ENCODE data around the gene GRID2.

The GRID2 gene

DNA sequence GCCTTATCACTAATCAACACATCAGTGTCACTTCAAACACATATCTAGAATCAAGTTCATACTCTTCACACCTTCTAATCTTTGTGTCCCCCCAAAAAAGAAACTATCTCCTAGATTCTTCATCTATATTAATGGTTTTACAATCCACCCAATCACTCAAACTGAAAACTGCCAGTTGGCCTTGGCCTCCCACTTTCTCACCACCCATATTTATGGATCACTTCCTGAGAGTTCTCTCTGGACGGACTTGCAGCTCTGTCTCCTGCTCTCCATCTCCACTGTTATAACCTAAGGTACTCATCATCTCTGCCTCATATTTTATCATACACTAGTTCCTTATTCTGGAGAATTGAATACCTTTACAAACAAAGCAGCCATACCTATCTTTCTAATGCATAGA, 1418.7 kb downstream of the GRID2 start:
- no peak for DNase-seq

DNA sequence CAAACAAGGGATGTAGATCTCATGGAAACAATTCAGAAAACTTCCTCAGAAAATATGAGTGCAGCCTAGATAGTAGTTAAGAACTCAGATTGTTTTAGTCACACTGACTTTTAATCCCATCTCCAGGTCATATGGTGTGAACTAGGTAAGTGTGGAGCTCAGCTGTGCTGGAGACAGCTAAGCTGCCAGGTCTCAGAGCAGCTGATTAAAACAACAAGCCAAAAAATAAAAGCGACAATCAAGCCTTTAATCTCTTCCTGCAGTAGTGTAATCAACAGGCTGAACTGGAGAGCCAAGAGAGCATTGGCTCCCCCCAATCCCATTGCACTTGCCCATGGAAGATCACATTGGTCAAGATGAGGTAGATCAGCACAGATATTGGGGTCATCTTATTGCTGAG, 1426.5 kb downstream of the GRID2 start:
- DNase-seq: no peak

DNA sequence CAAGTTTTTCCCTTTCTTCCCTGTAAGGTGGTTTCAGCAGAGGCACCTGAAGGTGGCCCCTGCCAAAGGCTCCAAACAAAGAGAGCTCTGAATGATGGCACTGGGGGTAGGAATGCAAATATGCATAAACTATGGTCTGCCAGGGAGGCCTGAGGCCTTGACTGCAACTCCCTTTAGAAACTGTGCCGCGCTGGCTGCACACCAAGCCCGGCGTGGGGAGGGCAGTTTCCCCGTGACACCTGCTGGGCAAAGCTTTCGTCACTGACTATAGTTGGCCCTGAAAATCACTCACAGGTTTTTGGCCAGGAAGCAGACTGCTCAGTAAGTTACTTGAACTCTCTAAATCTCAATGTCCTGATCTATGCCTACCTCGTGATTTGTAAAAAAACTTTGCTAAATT, 1427.0 kb downstream of the GRID2 start:
- no peak for DNase-seq

- no peak for DNase-seq
Observed at GRCh38 chr4:93731456-93731855, 1427.7 kb downstream of the GRID2 start.

DNA sequence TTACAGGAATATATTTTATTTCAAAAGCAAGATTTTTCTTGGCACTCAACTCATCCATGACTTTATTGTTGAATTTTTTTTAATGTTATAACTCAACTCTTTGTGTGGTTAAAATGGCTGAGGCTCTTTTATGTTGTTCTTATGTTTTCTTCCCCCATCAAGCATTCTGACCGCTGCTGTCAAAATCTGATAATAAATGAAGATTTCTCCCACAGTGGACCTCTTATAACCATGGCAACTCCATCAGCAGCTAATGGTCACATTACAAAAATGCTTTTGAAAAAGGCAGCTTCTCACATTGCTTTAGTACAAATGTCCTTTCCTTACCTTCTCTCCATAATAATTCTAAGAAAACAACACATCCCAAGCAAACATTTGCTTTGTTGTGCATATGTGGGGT, 1428.7 kb downstream of the GRID2 start:
- no peak for DNase-seq

DNA sequence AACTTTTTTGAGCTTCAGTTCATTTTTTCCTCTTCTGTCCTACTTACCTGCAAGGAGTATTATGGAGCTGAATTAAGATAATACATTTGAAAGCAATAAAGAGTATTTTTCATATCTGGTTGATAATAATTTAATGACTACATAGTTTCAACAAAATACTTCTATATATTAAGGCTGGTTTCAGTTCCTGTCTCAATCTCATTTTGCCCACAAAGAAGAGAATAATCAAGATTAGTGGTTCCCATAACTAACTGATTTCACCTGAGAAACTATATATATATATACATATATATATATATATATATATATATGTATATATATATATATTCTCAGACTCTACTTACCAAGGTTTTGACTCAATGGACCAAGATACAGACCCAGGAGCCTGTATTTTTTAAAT, 1437.1 kb downstream of the GRID2 start:
- no peak for DNase-seq

GRCh38 chr4:93743022-93743421, 1439.3 kb downstream of the GRID2 start:
- no peak for DNase-seq

- no peak for DNase-seq
Observed at GRCh38 chr4:93743635-93744034, 1439.9 kb downstream of the GRID2 start.

DNA sequence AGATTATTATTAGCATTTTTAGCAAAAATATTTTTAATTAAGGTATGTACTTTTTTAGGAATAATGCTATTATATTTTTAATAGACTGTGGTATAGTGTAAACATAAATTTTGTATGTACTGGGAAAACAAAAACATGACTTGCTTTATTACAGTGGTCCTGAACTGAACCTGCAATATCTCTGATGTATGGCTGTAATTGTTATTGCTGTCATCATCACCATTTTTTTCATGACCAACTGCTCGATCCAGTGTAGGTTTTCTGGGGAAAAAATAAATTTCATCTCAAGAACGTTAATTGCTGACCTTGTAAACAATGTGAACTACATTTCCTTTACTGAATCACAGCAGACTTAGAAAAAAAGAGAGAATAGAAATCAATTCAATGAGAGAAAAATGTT, 1441.2 kb downstream of the GRID2 start:
- no peak for DNase-seq

DNA sequence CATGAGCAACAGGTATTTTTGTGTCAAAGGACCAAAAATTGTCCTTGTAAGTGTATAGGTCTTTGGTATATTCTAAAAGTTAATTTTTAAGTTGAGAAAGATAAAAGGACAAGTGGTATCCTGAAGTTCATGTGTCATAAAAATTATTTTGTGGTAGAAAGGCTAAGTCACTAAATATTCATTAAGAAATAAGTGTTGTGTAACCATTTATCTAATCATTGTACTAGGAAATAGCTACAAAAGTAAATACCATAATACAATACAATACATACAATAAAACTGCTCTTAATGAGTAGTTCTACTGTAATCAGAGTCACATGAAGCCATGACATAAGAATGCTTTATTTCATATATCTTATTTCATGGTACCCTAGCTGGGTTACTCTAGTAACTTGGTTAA, 1442.3 kb downstream of the GRID2 start:
- no peak for DNase-seq

DNA sequence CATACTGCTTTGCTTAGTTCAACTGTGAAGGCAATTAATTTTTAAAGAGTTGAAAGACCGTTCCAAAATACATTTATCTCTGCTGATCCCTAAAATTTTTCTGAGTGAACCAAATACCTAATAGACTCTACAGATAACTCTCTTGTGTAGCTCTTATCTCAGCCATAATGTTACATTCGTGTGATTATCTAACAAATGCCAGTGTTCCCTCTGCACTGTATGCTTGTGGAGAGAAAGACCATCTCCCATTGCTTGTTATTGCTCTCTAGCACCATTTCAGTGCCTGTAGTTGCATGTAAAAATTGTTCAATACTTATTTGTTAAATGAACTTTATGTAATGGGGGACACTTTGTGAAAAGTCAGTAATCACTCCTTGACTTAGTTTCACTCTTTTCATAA, 1443.5 kb downstream of the GRID2 start:
- DNase-seq: no peak

DNA sequence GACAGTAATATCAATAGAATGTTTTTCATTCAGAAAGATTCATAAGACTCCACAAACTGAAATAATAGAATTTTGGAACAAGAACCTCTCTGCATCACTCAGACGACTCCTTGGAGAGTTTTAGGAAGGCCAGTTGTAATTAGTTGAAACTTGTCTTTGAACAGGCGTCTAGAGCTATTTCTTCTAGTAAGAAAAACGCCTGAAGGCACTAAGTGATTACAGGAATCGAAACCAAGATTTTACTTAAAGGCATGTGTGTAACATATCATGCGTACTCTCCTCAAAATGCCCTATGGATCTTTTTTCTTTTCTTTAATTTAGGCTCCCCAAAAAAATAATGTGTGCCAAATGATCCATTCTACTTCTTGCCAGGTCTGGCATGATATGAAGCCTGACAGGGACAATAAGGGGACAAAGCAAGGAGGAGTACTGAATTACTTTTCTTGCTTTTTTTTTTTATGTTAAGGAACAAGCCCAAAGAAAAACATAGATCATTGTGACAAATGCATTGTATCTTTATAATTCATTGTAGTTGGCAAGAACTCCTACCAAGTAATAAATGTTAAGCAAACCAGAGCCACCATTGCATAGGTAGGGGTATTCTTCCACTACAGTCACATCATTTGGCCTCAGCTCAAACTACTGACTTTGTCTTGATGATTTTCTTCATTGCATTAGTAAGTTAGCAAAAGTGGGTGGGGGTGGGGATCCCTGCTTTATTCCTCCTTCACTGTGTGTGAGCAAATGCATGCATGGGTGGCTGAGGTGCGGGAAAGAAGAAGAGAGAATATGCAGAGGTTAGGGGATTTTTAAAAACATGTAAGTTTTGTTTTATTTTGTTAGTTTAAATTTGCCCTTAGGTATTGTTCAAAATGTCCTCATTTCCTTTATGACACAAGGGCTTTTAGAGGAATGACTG, 1444.9 kb downstream of the GRID2 start:
- DNase-seq: no peak

- DNase-seq: no peak
Observed at GRCh38 chr4:93749292-93749761, 1445.6 kb downstream of the GRID2 start.

GRCh38 chr4:93751411-93751810, 1447.6 kb downstream of the GRID2 start:
- no peak for DNase-seq

- DNase-seq: no peak
Observed at GRCh38 chr4:93756101-93756500, 1452.3 kb downstream of the GRID2 start.

GRCh38 chr4:93759506-93759905, 1455.7 kb downstream of the GRID2 start:
- no peak for DNase-seq

GRCh38 chr4:93760284-93760683, 1456.5 kb downstream of the GRID2 start:
- no peak for DNase-seq

DNA sequence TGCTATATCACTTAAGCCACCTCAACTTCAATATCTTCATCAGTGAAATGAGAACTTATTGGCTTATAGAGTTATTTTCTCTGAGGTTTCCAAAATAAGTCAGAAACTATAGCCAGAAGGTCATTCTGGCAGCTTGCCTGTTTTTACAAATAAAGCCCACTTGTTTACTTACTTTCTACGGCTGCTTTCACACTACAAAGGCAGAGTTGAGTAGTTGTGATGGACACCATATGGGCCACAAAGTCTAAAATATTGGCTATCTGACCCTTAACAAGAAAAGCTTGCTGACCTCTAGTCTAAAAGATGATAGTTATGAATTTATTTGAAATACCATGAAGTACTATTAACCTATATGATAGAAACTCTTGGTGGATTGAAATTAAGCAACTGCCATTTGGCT, 1457.5 kb downstream of the GRID2 start:
- DNase-seq: no peak

GRCh38 chr4:93764639-93765246, 1461.0 kb downstream of the GRID2 start:
- no peak for DNase-seq

DNA sequence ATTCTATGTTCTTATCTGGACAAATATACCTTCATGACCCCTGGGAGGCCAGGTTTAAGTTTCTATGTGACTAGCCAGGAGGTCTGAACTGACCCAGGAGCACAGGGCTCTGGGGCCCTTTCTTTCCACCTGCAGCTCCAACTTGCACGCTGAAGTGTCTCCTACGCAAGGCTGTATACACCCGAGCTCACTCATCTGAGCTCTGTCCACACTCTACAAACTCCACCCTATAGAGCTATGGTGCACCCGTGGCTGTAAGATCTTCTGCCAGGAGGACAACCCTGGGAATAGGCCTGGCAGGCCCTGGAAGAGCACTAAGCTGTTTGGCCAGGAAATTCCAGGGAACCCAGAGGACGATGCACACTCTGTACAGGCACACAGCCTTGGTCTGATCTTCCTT, 1464.2 kb downstream of the GRID2 start:
- DNase-seq: no peak

DNA sequence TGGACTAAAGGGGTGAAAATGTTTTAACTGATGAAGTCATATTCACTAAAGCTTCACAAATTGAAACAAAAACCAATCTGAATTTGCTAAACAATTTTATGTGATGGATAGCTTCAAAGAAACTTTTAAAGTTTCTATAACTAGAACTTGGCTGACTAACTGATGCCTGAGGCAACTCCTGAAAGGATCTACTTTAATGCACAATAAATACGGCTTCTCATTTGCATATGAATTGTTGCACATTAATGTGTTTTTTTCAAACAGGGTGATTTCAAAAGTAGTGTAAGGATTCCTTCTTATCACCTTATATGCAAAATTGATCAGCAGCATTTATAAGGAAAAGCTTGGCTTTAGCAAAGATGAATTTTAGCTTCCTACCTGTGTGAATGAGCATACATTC, 1466.4 kb downstream of the GRID2 start:
- no peak for DNase-seq

DNA sequence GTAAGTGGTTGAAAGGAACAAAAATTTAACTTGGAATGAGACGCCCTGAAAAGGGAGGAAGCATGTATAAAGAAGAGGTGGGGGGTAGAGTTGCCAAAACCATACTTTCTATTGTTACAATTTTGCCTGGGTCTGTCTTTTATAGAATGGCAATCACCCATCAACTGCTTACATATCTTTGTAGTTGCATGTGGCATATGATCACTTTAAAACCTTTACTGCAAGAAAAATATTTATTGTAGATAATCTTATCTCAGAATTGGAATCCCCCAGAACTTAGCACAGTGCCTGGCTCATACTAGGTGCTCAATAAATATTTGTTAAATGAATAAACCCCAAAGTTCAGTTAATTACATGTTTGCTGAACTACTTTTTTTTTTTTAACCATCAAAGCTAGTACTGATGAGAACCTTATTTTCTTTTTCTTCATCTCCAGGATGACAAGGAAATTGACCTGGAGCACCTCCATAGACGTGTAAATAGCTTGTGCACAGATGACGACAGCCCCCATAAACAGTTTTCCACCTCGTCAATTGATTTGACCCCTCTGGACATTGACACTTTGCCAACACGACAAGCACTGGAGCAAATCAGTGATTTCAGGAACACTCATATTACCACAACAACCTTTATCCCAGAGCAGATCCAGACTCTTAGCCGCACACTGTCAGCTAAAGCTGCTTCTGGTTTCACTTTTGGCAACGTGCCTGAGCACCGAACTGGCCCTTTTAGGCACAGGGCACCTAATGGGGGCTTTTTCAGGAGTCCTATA, 1468.1 kb downstream of the GRID2 start:
- no peak for DNase-seq

DNA sequence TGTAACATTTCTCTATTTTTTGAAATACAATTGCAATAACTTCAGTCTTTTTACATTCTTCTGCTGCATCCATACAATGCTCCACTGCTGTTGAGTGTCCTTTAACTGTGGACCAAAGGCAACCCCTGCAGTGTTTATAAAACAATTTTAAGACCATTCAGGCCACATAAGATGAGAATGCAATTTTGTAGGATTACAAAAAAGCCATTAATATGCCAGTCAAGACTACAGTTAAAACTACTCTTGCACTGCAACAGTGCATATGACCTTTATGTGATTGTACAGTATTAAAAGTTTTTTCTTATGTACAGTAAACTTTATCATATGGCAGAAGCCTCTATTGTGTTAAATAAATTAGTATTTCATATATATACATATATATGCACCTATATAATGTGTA, 1469.1 kb downstream of the GRID2 start:
- no peak for DNase-seq

GRCh38 chr4:93775551-93775950, 1471.8 kb downstream of the GRID2 start:
- DNase-seq: no peak
